ENCODE measurements around the gene DHRS12.

The DHRS12 gene

DNA sequence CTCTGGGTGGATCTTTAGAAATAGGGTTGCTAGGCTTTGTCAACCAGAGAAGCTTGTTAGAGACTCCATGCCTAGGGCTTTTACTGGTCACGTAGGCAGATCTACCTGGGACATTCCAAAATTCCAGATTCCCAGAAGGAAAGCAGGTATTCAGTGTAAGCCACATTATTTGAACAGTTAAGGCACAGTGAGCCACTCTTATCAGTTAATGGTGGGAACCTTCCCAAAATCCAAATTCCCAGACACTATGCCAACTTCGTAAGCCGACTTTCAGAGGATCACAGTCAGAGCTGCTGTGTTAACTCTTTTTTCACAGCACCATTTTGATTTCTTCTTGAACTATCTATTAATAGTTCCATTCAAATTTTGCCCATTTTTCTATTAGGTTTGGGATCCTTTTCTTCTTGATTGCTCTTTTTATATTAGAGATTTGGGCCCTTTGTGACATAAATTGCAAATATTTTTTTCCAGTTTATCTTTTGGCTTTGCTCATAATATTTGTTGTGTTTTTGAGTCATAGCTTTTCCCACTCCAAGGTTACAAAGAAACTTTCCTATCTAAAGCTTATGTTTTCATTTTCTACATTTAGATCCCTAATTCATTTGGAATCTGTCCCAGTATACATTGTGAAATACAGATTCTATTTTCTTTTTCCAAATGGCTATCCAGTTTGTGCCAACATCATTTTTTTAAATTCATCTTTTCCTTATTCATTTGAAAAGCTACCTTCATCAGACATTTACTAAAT is 77.3 kb downstream of the DHRS12 start:
- H3K4me3 ChIP-seq (ENCODE audit: low read depth, low read length), result no peak overlapping the region
- H3K36me3 ChIP-seq (ENCODE audit: control insufficient read depth, insufficient read depth, low read length), result peaks cover 3% of the 10 kb centered on the region
- no peaks in the 10 kb centered on the region for H3K9me3 ChIP-seq (ENCODE audit: control insufficient read depth, insufficient read depth, low read length)
- H3K4me1 ChIP-seq (ENCODE audit: control insufficient read depth, insufficient read depth, low read length), result no peaks in the 10 kb centered on the region
- H3K27me3 ChIP-seq (ENCODE audit: control insufficient read depth, insufficient read depth, low read length), result no peaks in the 10 kb centered on the region
- H3K9ac ChIP-seq (ENCODE audit: low read depth, low read length), result no peak overlapping the region

DNA sequence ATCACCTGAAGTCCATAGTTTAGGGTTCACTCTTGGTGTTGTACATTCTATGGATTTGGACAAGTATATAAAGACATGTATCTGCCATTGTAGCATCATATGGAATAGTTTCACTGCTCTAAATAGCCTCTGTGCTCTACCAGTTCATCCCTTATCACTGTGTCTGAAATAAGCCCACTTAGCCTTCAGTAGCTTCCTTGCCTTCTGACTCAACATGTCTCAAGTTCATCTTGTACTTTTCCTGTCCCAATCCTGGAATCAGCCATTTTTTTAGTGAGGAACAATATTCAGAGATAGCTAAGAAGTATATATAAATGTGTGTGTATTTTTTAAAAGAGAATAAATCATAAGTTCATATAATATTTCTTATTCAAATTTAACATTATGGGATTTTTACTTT is 79.2 kb downstream of the DHRS12 start:
- no peaks in the 10 kb centered on the region for H3K27me3 ChIP-seq (ENCODE audit: control insufficient read depth, insufficient read depth, low read length)
- H3K4me1 ChIP-seq (ENCODE audit: control insufficient read depth, insufficient read depth, low read length), result no peaks in the 10 kb centered on the region
- no peak overlapping the region for H3K9ac ChIP-seq (ENCODE audit: low read depth, low read length)
- H3K9me3 ChIP-seq (ENCODE audit: control insufficient read depth, insufficient read depth, low read length), result no peaks in the 10 kb centered on the region
- H3K36me3 ChIP-seq (ENCODE audit: control insufficient read depth, insufficient read depth, low read length), result peaks cover 3% of the 10 kb centered on the region
- H3K4me3 ChIP-seq (ENCODE audit: low read depth, low read length), result no peak overlapping the region

DNA sequence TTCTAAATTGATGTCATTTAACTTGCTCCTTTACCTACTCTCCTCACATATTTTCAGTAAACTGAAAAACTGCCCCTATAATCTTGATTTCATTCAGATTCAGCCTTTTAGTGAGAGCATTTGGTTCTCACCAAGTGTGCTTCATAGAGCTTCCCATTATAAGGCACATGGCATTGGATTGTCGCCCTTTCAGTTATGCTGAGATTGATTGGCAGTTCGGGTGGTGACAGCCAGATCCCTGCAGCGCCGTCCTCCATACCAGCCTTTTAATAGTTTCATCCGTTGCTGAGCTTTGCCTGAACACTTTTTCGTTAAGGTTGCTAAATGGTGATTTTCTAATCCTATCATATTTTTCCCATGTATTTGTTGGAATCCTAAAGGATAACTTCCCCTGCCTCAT is 80.4 kb downstream of the DHRS12 start:
- no peaks in the 10 kb centered on the region for H3K36me3 ChIP-seq (ENCODE audit: control insufficient read depth, insufficient read depth, low read length)
- H3K27me3 ChIP-seq (ENCODE audit: control insufficient read depth, insufficient read depth, low read length), result no peaks in the 10 kb centered on the region
- H3K4me1 ChIP-seq (ENCODE audit: control insufficient read depth, insufficient read depth, low read length), result no peaks in the 10 kb centered on the region
- no peak overlapping the region for H3K9ac ChIP-seq (ENCODE audit: low read depth, low read length)
- no peaks in the 10 kb centered on the region for H3K9me3 ChIP-seq (ENCODE audit: control insufficient read depth, insufficient read depth, low read length)
- no peak overlapping the region for H3K4me3 ChIP-seq (ENCODE audit: low read depth, low read length)

DNA sequence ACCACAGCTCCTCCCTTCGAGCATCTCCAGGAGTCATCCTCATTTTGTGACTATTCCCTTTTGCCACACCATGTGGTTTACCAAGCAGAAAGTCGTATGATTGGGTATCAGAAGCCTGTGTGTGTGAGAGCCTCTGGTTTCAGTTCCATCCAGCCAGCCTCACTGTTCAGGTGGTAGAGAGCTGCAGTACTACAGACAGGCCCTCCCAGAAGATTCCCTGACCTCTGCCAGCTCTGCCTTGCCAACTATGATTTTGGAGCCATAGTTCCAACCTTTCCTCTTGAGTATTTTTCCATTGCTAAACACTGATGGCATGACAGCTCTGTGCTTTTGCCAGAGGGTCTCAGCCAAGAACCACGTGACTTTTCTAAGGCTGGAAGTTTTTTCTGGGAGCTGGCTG is 82.5 kb downstream of the DHRS12 start:
- no peaks in the 10 kb centered on the region for H3K27me3 ChIP-seq (ENCODE audit: control insufficient read depth, insufficient read depth, low read length)
- H3K4me3 ChIP-seq (ENCODE audit: low read depth, low read length), result no peak overlapping the region
- H3K9ac ChIP-seq (ENCODE audit: low read depth, low read length), result no peak overlapping the region
- no peaks in the 10 kb centered on the region for H3K36me3 ChIP-seq (ENCODE audit: control insufficient read depth, insufficient read depth, low read length)
- no peaks in the 10 kb centered on the region for H3K4me1 ChIP-seq (ENCODE audit: control insufficient read depth, insufficient read depth, low read length)
- H3K9me3 ChIP-seq (ENCODE audit: control insufficient read depth, insufficient read depth, low read length), result no peaks in the 10 kb centered on the region

DNA sequence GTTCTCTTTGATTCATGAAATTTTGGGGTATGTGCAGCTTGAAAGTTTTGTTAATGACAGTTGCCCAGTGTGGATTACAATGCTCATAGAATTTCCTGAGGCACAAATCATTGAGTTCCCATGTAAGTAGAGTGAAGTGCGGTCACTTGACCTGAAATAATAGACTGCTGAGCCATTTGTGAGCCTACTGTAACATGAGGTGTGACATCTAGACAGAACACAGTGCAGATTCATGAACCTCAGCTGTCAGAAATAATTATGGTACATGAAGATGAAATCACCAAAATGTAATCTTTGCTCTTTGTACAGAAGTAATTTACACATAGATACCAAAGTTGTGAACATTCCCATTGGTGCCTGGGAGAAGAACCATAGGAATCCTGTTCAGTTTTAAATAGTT is 84.6 kb downstream of the DHRS12 start:
- Histone ChIP-seq H3K9me3 (ENCODE audit: control insufficient read depth, insufficient read depth, low read length) (no peaks in the 10 kb centered on the region), H3K4me1 (ENCODE audit: control insufficient read depth, insufficient read depth, low read length) (no peaks in the 10 kb centered on the region), H3K4me3 (ENCODE audit: low read depth, low read length) (no peak overlapping the region), H3K27me3 (ENCODE audit: control insufficient read depth, insufficient read depth, low read length) (no peaks in the 10 kb centered on the region), H3K36me3 (ENCODE audit: control insufficient read depth, insufficient read depth, low read length) (no peaks in the 10 kb centered on the region), H3K9ac (ENCODE audit: low read depth, low read length) (no peak overlapping the region)
